Vagina (tissue), 2 donors: ENCODE data around the gene UNKL. TPM values are rescaled to one million over a fixed set of nuclear protein-coding genes. Genes with fewer than 3 reads are reported as not detected.

ENCODE experiments used
- DNase-seq, 2 donors: peaks; one replicate each; pipeline ENCODE4 v3.0.0-alpha.2; 2017; ENCODE audit errors: extremely low spot score in 2 of 2
- H3K27ac ChIP-seq: fragments of 200-600 bp; sonication (generic); one replicate; pipeline ENCODE4 v1.5.1; 2019
- H3K27me3 ChIP-seq: fragments of 200-600 bp; sonication (generic); one replicate; pipeline ENCODE4 v1.5.1; 2019
- H3K36me3 ChIP-seq, 2 donors: fragments of 200-600 bp; sonication (generic); one replicate each; pipeline ENCODE4 v1.5.1; 2017 to 2019
- H3K4me1 ChIP-seq: fragments of 200-600 bp; sonication (generic); one replicate; pipeline ENCODE4 v1.5.1; 2019
- H3K4me3 ChIP-seq, 2 donors: fragments of 200-600 bp; sonication (generic); 1 replicate in 1 of 2; 2 replicates in 1 of 2; pipeline ENCODE4 v1.5.1; 2016 to 2019
- H3K9me3 ChIP-seq: fragments of 200-600 bp; sonication (generic); one replicate; pipeline ENCODE4 v1.5.1; 2019
- CTCF ChIP-seq, 3 experiments: fragments of 450-650 bp in 2 of 3; fragments of 200-600 bp in 1 of 3; sonication (generic) in 1 of 3; IDR thresholded peaks; one replicate each; pipeline ENCODE4 v1.5.1; 2017 to 2019; ENCODE audit warnings: antibody characterized with exemption in 3 of 3, mild to moderate bottlenecking in 2 of 3, moderate library complexity in 2 of 3
- POLR2A ChIP-seq, 2 donors: fragments of 450-650 bp; IDR thresholded peaks; one replicate each; pipeline ENCODE4 v1.6.1; 2017; ENCODE audit warnings: antibody characterized with exemption in 2 of 2, mild to moderate bottlenecking in 2 of 2, moderate library complexity in 2 of 2
- POLR2AphosphoS5 ChIP-seq, 2 donors: sonication (generic); formaldehyde crosslinking; IDR thresholded peaks; one replicate each; pipeline ENCODE4 v1.9.0; 2017; ENCODE audit warnings: antibody characterized with exemption in 2 of 2, mild to moderate bottlenecking in 2 of 2, low read depth in 1 of 2; ENCODE audit not compliant: insufficient read depth in 1 of 2
- intact Hi-C: fragments of 100-400 bp; cut with DNase I; formaldehyde crosslinking; loops from one replicate; pipeline ENCODE4 v1.15.1; 2023
- total RNA-seq: library from RNA; depleted of rRNA; stranded (reverse); fragments of >200 nt; gene quantifications from one replicate; pipeline ENCODE4 v1.2.3, GENCODE V29; 2016

Gene UNKL
- total RNA-seq, 1 donor from 2014 or later = 32.9 TPM

DNA sequence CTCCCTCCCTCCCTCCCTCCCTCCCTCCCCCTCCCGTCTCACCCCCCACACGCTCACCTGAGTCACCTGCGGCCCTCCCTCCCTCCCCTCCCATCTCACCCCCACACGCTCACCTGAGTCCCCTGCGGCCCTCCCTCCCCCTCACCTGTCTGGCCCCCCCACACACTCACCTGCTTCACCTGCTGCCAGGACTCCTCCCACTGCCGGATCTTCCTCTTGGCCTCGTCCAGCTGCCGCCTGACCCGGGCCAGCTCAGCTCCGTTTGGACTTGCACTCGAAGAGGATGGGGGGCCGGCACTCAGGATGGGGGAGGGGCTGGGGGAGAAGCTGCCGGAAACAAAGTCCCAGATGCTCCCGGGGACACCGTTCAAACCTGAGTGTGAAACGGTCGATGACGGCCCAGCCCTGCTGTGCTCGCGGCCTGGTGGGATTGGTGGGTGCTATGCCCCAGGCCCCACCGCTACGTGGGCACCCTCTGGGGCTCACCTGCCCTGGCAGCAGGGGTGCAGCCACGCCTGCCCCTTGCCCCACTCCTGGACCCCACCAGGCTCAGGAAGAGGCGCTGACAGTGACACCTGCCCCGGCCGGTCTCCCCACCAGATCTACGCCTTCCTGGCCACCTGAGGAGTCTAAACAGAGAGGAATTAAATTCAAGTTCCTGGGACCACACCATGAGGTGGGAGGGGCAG, 46.9 kb downstream of the UNKL start:
- peaks cover 0 to 53% of the 10 kb centered on the region in 2 donors for H3K36me3 ChIP-seq
- no peaks in the 10 kb centered on the region for H3K27me3 ChIP-seq
- no peaks in the 10 kb centered on the region for H3K9me3 ChIP-seq
- no peak overlapping the region for H3K27ac ChIP-seq
- no peak overlapping the region for H3K4me3 ChIP-seq
- no peak for DNase-seq
- TF ChIP-seq POLR2A (IDR thresholded peaks at IDR 0.05) (no peak), CTCF (IDR thresholded peaks at IDR 0.05) (no peak), POLR2AphosphoS5 (IDR thresholded peaks at IDR 0.05; ENCODE audit: insufficient read depth in 1 of 2, low read depth in 1 of 2) (no peak)
- H3K4me1 ChIP-seq = no peaks in the 10 kb centered on the region
- intact Hi-C loops = loop anchor here (10.0 kb wide), 1 partner anchor 47 kb away; the partner anchor contains the start of gene UNKL

- TF ChIP-seq CTCF (IDR thresholded peaks at IDR 0.05) = no peak
- TF ChIP-seq POLR2A (IDR thresholded peaks at IDR 0.05) = no peak
- no peak for TF ChIP-seq POLR2AphosphoS5 (IDR thresholded peaks at IDR 0.05; ENCODE audit: insufficient read depth in 1 of 2, low read depth in 1 of 2)
- no peaks in the 10 kb centered on the region for H3K9me3 ChIP-seq
- peaks cover 0 to 61% of the 10 kb centered on the region in 2 donors for H3K36me3 ChIP-seq
- H3K4me3 ChIP-seq = no peak overlapping the region
- H3K27me3 ChIP-seq = no peaks in the 10 kb centered on the region
- no peak for DNase-seq
- intact Hi-C loops = loop anchor here (10.0 kb wide), 1 partner anchor 48 kb away; the partner anchor contains the start of gene UNKL
- H3K4me1 ChIP-seq = no peaks in the 10 kb centered on the region
- H3K27ac ChIP-seq = no peak overlapping the region
Measured at GRCh38 chr16:1366712-1367299, 47.7 kb downstream of the UNKL start.

DNA sequence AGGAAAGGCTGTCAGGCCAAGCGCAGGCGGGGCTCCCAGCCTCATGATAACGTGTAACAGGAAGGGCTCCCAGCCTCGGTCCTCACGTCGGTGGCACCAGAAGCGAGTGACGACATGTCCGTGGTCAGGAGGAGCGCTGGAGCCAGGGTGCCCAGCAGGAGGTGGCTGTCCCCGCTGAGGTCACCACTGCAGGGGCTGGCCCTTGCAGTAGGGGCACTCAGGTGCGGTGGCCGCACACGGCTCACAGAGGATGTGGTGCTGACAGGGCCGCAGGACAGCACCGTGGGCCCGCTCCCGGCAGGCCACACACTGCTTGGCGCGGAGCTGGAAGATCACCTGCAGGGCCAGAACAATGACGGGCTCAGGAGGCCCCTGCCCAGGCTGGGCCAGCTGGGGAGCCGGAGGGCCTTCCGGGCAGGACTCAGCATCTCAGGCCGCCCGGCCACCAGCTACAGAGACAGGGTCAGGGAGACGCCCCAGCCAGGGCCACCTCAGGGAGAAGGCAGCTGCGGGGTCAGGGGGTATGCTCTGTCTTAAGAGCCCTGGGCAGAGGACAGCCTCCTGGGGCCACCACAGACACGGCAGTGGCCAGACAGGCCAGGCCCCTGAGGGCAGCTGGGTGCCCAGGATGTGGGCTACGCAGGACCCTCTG, 48.3 kb downstream of the UNKL start:
- Histone ChIP-seq H3K27ac (no peak overlapping the region), H3K4me1 (no peaks in the 10 kb centered on the region), H3K9me3 (no peaks in the 10 kb centered on the region), H3K4me3 (no peak overlapping the region), H3K27me3 (no peaks in the 10 kb centered on the region), H3K36me3 (peaks cover 0 to 66% of the 10 kb centered on the region in 2 donors)
- DNase-seq = no peak
- no peak for TF ChIP-seq CTCF (IDR thresholded peaks at IDR 0.05)
- no peak for TF ChIP-seq POLR2AphosphoS5 (IDR thresholded peaks at IDR 0.05; ENCODE audit: insufficient read depth in 1 of 2, low read depth in 1 of 2)
- no peak for TF ChIP-seq POLR2A (IDR thresholded peaks at IDR 0.05)
- intact Hi-C loops = loop anchor here (10.0 kb wide), 1 partner anchor 49 kb away; the partner anchor contains the start of gene UNKL

DNA sequence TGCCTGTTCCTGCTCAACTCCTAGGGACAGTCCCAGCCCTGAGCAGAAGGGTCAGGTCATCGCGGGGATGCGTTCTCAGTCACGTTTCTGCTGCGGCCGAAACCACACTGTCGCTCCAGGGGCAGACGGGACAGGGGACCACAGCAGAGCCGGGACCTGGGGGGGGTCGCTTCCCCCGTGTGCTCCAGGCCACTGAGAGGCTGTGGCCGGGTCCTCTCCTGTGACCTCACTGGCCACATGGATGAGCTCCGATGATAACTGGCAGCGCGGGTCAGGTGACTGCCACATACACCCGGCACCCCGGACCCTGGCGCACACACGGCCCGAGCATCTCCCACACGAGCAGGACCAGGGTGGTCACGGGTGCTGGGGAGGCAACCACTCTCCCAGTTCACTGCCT, 50.0 kb downstream of the UNKL start:
- intact Hi-C loops = loop anchor here (10.0 kb wide), 1 partner anchor 50 kb away; the partner anchor contains the start of gene UNKL
- no peak overlapping the region for H3K27ac ChIP-seq
- H3K4me1 ChIP-seq = no peaks in the 10 kb centered on the region
- no peaks in the 10 kb centered on the region for H3K27me3 ChIP-seq
- H3K9me3 ChIP-seq = no peaks in the 10 kb centered on the region
- no peak overlapping the region for H3K4me3 ChIP-seq
- DNase-seq = no peak
- H3K36me3 ChIP-seq = peaks cover 0 to 62% of the 10 kb centered on the region in 2 donors
- TF ChIP-seq CTCF (IDR thresholded peaks at IDR 0.05) (no peak), POLR2A (IDR thresholded peaks at IDR 0.05) (no peak), POLR2AphosphoS5 (IDR thresholded peaks at IDR 0.05; ENCODE audit: insufficient read depth in 1 of 2, low read depth in 1 of 2) (no peak)
